ENCODE data around the gene CDC20. TPM values are rescaled to one million over a fixed set of nuclear protein-coding genes. Genes with fewer than 3 reads are reported as not detected.

Gene CDC20
- under 1 TPM in 3 of 4 donors, not detected in 1; 0.42 to 0.69 (median 0.54) TPM for total RNA-seq

GRCh38 chr1:43358746-43359693 is at the start of gene CDC20:
CDC20 (plus strand) TSS chr1:43358981; CDS start chr1:43359216, 235 bp downstream.
- H3K27me3 ChIP-seq, result no peaks in the 10 kb centered on the region
- TF ChIP-seq POLR2A (IDR thresholded peaks at IDR 0.05) (no peak), EP300 (IDR thresholded peaks at IDR 0.05) (no peak), POLR2AphosphoS5 (IDR thresholded peaks at IDR 0.05) (no peak), CTCF (IDR thresholded peaks at IDR 0.05) (no peak)
- WGBS, 2 donors (ENCODE audit: low coverage in 1 of 2), result 0% methylated on average over 1 of the region's 59 CpGs; no CpG with 5 or more reads in 1 of the 2 donors
- peak within 1 kb of the TSS; percentile 87 to 95 (median 93) for H3K27ac ChIP-seq
- H3K36me3 ChIP-seq, result peaks cover 0 to 37% of the 10 kb centered on the region in 2 donors
- peaks cover 0 to 24% (median 5%) of the 10 kb centered on the region in 3 donors for H3K4me1 ChIP-seq
- H3K4me3 ChIP-seq, result peak within 1 kb of the TSS; percentile 70 to 77
- peak; percentile 100 for ATAC-seq
- H3K9me3 ChIP-seq, result no peaks in the 10 kb centered on the region

GRCh38 chr1:43309405-43310025 is 49.3 kb upstream of the CDC20 start:
- no peak overlapping the region for H3K27ac ChIP-seq
- no peaks in the 10 kb centered on the region for H3K36me3 ChIP-seq
- H3K27me3 ChIP-seq, result no peaks in the 10 kb centered on the region
- WGBS, 2 donors (ENCODE audit: low coverage in 1 of 2), result 93% methylated on average over 5 of the region's 13 CpGs; no CpG with 5 or more reads in 1 of the 2 donors
- peaks cover 0 to 15% (median 0%) of the 10 kb centered on the region in 3 donors for H3K4me1 ChIP-seq
- no peaks in the 10 kb centered on the region for H3K9me3 ChIP-seq
- no peak overlapping the region for H3K4me3 ChIP-seq
- no peak for ATAC-seq
- TF ChIP-seq POLR2AphosphoS5 (IDR thresholded peaks at IDR 0.05) (no peak), POLR2A (IDR thresholded peaks at IDR 0.05) (no peak), EP300 (IDR thresholded peaks at IDR 0.05) (no peak), CTCF (IDR thresholded peaks at IDR 0.05) (no peak)

- no peak overlapping the region for H3K4me3 ChIP-seq
- WGBS, 2 donors (ENCODE audit: low coverage in 1 of 2), result no CpG with 5 or more reads among the region's 9 CpGs
- TF ChIP-seq EP300 (IDR thresholded peaks at IDR 0.05) (no peak), POLR2AphosphoS5 (IDR thresholded peaks at IDR 0.05) (no peak), POLR2A (IDR thresholded peaks at IDR 0.05) (no peak), CTCF (IDR thresholded peaks at IDR 0.05) (no peak)
- H3K27me3 ChIP-seq, result no peaks in the 10 kb centered on the region
- H3K36me3 ChIP-seq, result no peaks in the 10 kb centered on the region
- ATAC-seq, result no peak
- no peaks in the 10 kb centered on the region for H3K9me3 ChIP-seq
- no peak overlapping the region for H3K27ac ChIP-seq
- no peaks in the 10 kb centered on the region for H3K4me1 ChIP-seq
Measured at GRCh38 chr1:43311521-43311920, 47.3 kb upstream of the CDC20 start.

GRCh38 chr1:43312212-43312623 is 46.6 kb upstream of the CDC20 start:
- Histone ChIP-seq H3K4me1 (no peaks in the 10 kb centered on the region), H3K27ac (no peak overlapping the region), H3K4me3 (no peak overlapping the region), H3K27me3 (no peaks in the 10 kb centered on the region), H3K36me3 (no peaks in the 10 kb centered on the region), H3K9me3 (no peaks in the 10 kb centered on the region)
- TF ChIP-seq POLR2A (IDR thresholded peaks at IDR 0.05) (no peak), CTCF (IDR thresholded peaks at IDR 0.05) (no peak), EP300 (IDR thresholded peaks at IDR 0.05) (no peak), POLR2AphosphoS5 (IDR thresholded peaks at IDR 0.05) (no peak)
- no peak for ATAC-seq
- WGBS, 2 donors (ENCODE audit: low coverage in 1 of 2), result no CpG with 5 or more reads among the region's 19 CpGs

Measured in gastroesophageal sphincter (tissue), 4 donors.